BE2C (cell line): ENCODE results near the gene ZNF778.

ENCODE experiments used
- DNase-seq: peaks from one replicate; pipeline ENCODE4 v3.0.0-alpha.2; 2020
- H3K27me3 ChIP-seq: fragments of 250-450 bp; sonication (Bioruptor Pico); 2 replicates; pipeline ENCODE4 v1.5.1; 2020; ENCODE audit warnings: mild to moderate bottlenecking
- H3K36me3 ChIP-seq: fragments of 250-450 bp; sonication (Bioruptor Pico); 2 replicates; pipeline ENCODE4 v1.5.1; 2020; ENCODE audit warnings: mild to moderate bottlenecking
- H3K4me1 ChIP-seq: fragments of 250-450 bp; sonication (Bioruptor Pico); 2 replicates; pipeline ENCODE4 v1.5.1; 2020
- H3K4me3 ChIP-seq: 2 replicates; pipeline ENCODE4 v1.5.1; 2011; ENCODE audit warnings: low read depth, low read length
- H3K9me3 ChIP-seq: fragments of 250-450 bp; sonication (Bioruptor Pico); 2 replicates; pipeline ENCODE4 v1.5.1; 2020
- CTCF ChIP-seq: IDR thresholded peaks from 2 replicates; pipeline ENCODE4 v1.5.1; 2012; ENCODE audit warnings: mild to moderate bottlenecking, low read depth, low read length

ZNF778 gene

GRCh38 chr16:89178453-89179147 lies 38.9 kb upstream of the ZNF778 start:
- TF ChIP-seq CTCF: no peak
- Histone ChIP-seq H3K36me3 (no peaks in the 10 kb centered on the region), H3K4me3 (no peak overlapping the region), H3K4me1 (no peaks in the 10 kb centered on the region), H3K9me3 (no peaks in the 10 kb centered on the region), H3K27me3 (peaks cover 30% of the 10 kb centered on the region)
- DNase-seq: no peak

GRCh38 chr16:89179148-89179484 lies 38.4 kb upstream of the ZNF778 start:
- no peaks in the 10 kb centered on the region for H3K36me3 ChIP-seq
- H3K27me3 ChIP-seq: peaks cover 33% of the 10 kb centered on the region
- TF ChIP-seq CTCF: no peak
- no peaks in the 10 kb centered on the region for H3K4me1 ChIP-seq
- DNase-seq: no peak
- no peaks in the 10 kb centered on the region for H3K9me3 ChIP-seq
- no peak overlapping the region for H3K4me3 ChIP-seq

- H3K9me3 ChIP-seq: no peaks in the 10 kb centered on the region
- no peaks in the 10 kb centered on the region for H3K4me1 ChIP-seq
- no peak for DNase-seq
- TF ChIP-seq CTCF: no peak
- H3K27me3 ChIP-seq: peaks cover 40% of the 10 kb centered on the region
- H3K4me3 ChIP-seq: no peak overlapping the region
- no peaks in the 10 kb centered on the region for H3K36me3 ChIP-seq
These were observed 37.7 kb upstream of the ZNF778 start for GRCh38 chr16:89179656-89180315.

- Histone ChIP-seq H3K4me3 (no peak overlapping the region), H3K4me1 (no peaks in the 10 kb centered on the region), H3K9me3 (no peaks in the 10 kb centered on the region), H3K27me3 (peaks cover 42% of the 10 kb centered on the region), H3K36me3 (no peaks in the 10 kb centered on the region)
- no peak for DNase-seq
- TF ChIP-seq CTCF: no peak
These were observed 34.0 kb upstream of the ZNF778 start for GRCh38 chr16:89183463-89183862.

GRCh38 chr16:89183975-89184676 lies 33.4 kb upstream of the ZNF778 start:
- H3K27me3 ChIP-seq: peaks cover 37% of the 10 kb centered on the region
- H3K36me3 ChIP-seq: no peaks in the 10 kb centered on the region
- no peak for DNase-seq
- no peak overlapping the region for H3K4me3 ChIP-seq
- H3K9me3 ChIP-seq: no peaks in the 10 kb centered on the region
- TF ChIP-seq CTCF: no peak
- H3K4me1 ChIP-seq: no peaks in the 10 kb centered on the region

GRCh38 chr16:89184677-89184932 lies 32.9 kb upstream of the ZNF778 start:
- Histone ChIP-seq H3K27me3 (peaks cover 32% of the 10 kb centered on the region), H3K36me3 (no peaks in the 10 kb centered on the region), H3K9me3 (no peaks in the 10 kb centered on the region), H3K4me3 (no peak overlapping the region), H3K4me1 (no peaks in the 10 kb centered on the region)
- DNase-seq: no peak
- no peak for TF ChIP-seq CTCF
